IPS-20b (cell line): ENCODE results near the gene RFPL2.
"Not testable (repeated sequence)": the region's sequence is repeated elsewhere in the genome, so short reads cannot be mapped to it uniquely, and the experiment has no call there.

Source experiments
- H3K27ac ChIP-seq: one replicate; pipeline ENCODE4 v1.5.1; 2013; ENCODE audit warnings: low read length
- H3K27me3 ChIP-seq: 2 replicates; pipeline ENCODE4 v1.6.1; 2013; ENCODE audit warnings: mild to moderate bottlenecking, low read length, inconsistent platforms; ENCODE audit not compliant: insufficient read depth
- H3K36me3 ChIP-seq: 2 replicates; pipeline ENCODE4 v1.6.1; 2013; ENCODE audit warnings: low read depth, mild to moderate bottlenecking, inconsistent platforms, low read length, moderate library complexity; ENCODE audit not compliant: insufficient read depth
- H3K4me1 ChIP-seq: 2 replicates; pipeline ENCODE4 v1.6.1; 2013; ENCODE audit warnings: mild to moderate bottlenecking, control low read depth, inconsistent platforms, low read length, moderate library complexity; ENCODE audit not compliant: insufficient read depth
- H3K4me3 ChIP-seq: 2 replicates; pipeline ENCODE4 v1.5.1; 2013; ENCODE audit warnings: mild to moderate bottlenecking, low read length, inconsistent platforms
- H3K9ac ChIP-seq: 2 replicates; pipeline ENCODE4 v1.6.1; 2013; ENCODE audit warnings: low read depth, mild to moderate bottlenecking, inconsistent platforms, low read length, moderate library complexity
- H3K9me3 ChIP-seq: 2 replicates; pipeline ENCODE4 v1.6.1; 2013; ENCODE audit warnings: mild to moderate bottlenecking, low read depth, low read length, inconsistent platforms; ENCODE audit not compliant: insufficient read depth

The RFPL2 gene

DNA sequence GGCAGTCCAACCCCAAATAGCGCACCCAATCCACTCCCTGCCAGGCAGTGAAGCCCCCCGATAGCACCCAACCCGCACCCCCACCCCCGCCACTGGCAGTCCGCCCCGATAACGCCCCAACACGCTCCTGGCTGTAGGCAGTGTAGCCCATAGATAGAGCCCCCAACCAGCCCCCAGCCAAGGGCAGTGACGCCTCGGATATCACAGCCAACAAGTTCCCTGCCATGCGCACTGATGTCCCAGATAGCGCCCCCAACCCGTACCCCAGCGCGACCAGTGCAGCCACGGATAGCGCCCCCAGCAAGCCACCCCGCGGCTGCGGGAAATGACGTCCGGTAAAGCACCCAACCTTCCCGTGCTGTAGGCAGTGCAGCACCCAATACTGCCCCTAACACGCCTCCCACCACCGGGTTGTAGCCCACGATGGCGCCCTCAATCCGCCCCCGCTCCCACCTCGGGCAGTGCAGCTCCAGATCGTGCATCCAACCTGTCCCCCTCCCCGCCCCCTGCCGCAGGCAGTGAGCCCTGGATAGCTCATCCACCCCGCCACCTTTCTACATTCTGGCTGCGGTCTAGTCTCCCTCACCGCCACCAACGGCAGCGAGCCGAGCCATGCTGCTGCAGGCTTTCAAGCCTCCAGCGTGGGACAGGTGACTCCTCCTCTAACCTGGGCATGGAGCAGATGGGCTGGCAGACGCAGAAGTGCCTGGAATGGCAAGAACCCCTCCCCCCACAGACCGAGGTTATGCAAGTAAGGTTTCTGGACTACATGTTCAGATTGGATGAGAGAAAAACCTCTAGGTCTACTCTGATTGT lies 625 bp downstream of the RFPL2 start:
- H3K27ac ChIP-seq = no peak overlapping the region
- H3K4me1 ChIP-seq = peaks cover 4% of the 10 kb centered on the region; the same call in 1 of the 2 replicates
- H3K4me3 ChIP-seq = peak overlapping the region; percentile 73
- no peaks in the 10 kb centered on the region for H3K9me3 ChIP-seq
- H3K27me3 ChIP-seq = peaks cover 56% of the 10 kb centered on the region
- H3K9ac ChIP-seq = no peak overlapping the region; the same call in 1 of the 2 replicates
- no peaks in the 10 kb centered on the region for H3K36me3 ChIP-seq

DNA sequence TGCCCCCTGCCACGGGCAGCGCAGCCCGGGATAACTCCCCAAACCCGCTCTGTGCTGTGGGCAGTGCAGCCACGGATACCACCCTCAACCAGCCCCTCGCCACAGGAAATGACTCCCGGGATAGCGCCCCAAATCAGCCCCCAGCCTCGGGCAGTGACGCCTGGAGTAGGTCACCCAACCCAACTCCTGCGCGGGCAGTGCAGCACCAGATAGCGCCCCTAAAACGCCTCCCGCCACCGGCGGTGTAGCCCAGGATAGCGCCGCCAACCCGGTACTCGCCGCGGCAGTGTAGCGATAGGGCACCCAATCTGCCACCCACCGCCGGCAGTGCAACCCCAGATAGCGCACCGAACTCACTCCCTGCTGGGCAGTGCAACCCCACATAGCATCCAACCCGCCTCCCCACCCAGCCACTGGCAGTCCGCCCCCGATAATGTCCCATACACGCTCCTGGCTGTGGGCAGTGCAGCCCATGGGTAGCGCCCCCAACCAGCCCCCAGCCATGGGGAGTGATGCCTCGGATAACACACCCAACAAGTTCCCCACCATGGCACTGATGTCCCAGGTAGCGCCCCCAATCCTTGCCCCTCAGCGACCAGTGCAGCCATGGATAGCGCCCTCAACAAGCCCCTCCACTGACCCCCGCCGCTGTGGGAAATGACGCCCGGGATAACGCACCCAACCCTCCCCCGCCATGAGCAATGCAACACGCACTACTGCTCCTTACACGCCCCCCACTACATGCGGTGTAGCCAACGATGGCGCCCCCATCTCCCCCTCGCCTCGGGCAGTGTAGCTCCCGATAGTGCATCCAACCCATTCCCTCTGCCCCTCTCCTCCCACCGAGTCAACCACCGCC lies 1.5 kb downstream of the RFPL2 start:
- H3K27ac ChIP-seq = no peak overlapping the region
- peaks cover 4% of the 10 kb centered on the region; the same call in 1 of the 2 replicates for H3K4me1 ChIP-seq
- no peaks in the 10 kb centered on the region for H3K9me3 ChIP-seq
- peaks cover 56% of the 10 kb centered on the region for H3K27me3 ChIP-seq
- no peaks in the 10 kb centered on the region for H3K36me3 ChIP-seq
- H3K4me3 ChIP-seq = peak overlapping the region; percentile 73; the same call in 1 of the 2 replicates
- no peak overlapping the region for H3K9ac ChIP-seq

- peaks cover 56% of the 10 kb centered on the region for H3K27me3 ChIP-seq
- no peak overlapping the region for H3K27ac ChIP-seq
Observed at GRCh38 chr22:32202539-32203180, 2.2 kb downstream of the RFPL2 start.

DNA sequence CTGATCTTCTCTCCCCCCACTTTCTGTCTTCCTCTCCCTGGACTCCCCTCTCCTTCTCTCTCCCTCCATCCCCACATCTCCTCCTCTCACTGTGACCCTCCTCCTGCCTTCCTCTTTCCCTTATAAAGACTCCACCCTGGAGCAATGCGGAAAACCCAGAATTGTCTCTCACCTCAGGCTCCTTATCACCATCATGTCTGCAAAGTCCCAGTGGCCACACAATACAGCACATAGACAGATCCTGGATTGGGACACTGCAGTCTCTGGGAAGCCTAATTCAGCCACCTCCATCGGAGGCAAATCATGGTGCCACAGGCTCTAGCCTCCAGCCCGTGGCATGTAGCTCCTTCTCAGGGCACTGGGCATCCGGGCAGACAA lies 2.7 kb downstream of the RFPL2 start:
- Histone ChIP-seq H3K27ac (no peak overlapping the region), H3K9me3 (no peaks in the 10 kb centered on the region), H3K4me1 (peaks cover 4% of the 10 kb centered on the region; the same call in 1 of the 2 replicates), H3K9ac (no peak overlapping the region), H3K27me3 (peaks cover 56% of the 10 kb centered on the region), H3K36me3 (no peaks in the 10 kb centered on the region), H3K4me3 (no peak overlapping the region)

More at GRCh38 chr22:32202539-32203180, 2.2 kb downstream of the RFPL2 start:
- Histone ChIP-seq H3K4me1 (peaks cover 4% of the 10 kb centered on the region; the same call in 1 of the 2 replicates), H3K4me3 (peak overlapping the region; percentile 34; the same call in 1 of the 2 replicates), H3K36me3 (no peaks in the 10 kb centered on the region), H3K9ac (no peak overlapping the region), H3K9me3 (no peaks in the 10 kb centered on the region)

- Histone ChIP-seq H3K27ac (no peak overlapping the region), H3K27me3 (peaks cover 53% of the 10 kb centered on the region), H3K9ac (no peak overlapping the region), H3K9me3 (no peaks in the 10 kb centered on the region), H3K4me3 (no peak overlapping the region), H3K36me3 (no peaks in the 10 kb centered on the region), H3K4me1 (peaks cover 4% of the 10 kb centered on the region; the same call in 1 of the 2 replicates)
Observed at GRCh38 chr22:32200752-32201151, 4.1 kb downstream of the RFPL2 start.

DNA sequence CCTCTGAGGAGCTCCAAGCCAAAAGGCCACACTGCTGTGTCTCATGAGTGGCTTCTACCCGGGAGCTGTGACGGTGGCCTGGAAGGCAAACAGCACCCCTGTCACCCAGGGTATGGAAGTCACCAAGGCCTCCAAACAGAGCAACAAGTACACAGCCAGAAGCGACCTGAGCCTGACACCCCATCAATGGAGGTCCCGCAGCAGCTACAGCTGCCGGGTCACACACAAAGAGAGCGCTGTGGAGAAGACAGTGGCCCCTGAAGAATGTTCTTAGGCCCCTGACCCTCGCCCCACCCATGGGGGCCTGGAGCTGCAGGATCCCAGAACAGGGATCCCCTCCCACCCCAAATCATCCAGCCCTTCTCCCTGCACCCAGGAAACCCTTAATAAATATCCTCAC lies 4.9 kb downstream of the RFPL2 start:
- Histone ChIP-seq H3K27me3 (peaks cover 46% of the 10 kb centered on the region), H3K36me3 (no peaks in the 10 kb centered on the region), H3K27ac (no peak overlapping the region), H3K9ac (no peak overlapping the region), H3K4me3 (no peak overlapping the region), H3K4me1 (peaks cover 4% of the 10 kb centered on the region; the same call in 1 of the 2 replicates), H3K9me3 (no peaks in the 10 kb centered on the region)

- Histone ChIP-seq H3K27ac (no peak overlapping the region), H3K4me1 (no peaks in the 10 kb centered on the region)
Observed at GRCh38 chr22:32199341-32199740, 5.5 kb downstream of the RFPL2 start.

DNA sequence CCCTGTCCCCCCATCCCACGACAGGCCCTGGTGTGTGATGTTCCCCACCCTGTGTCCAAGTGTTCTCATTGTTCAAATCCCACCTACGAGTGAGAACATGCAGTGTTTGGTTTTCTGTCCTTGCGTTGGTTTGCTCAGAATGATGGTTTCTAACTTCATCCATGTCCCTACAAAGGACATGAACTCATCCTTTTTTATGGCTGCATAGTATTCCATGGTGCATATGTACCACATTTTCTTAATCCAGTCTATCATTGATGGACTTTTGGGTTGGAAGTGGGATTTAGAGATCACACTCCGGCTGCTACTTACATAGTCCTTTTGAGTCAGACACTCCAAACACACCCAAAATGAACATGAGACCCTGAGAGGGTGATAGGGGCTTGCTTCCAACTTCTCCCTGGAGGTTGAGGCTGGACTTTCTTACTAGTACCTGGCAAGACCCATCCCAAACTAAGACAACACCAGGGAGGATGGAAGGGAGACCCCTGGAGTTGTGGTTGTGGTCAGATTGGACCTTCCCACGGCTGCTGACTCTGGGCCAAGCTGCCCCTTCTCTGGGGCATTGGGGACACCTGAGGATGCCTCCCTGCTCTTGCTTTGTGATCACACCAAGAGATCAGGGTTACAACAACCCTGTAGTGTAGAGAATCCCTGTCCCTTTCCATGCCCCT lies 7.2 kb downstream of the RFPL2 start:
- H3K36me3 ChIP-seq, H3K27ac ChIP-seq, H3K9ac ChIP-seq, H3K4me1 ChIP-seq, H3K4me3 ChIP-seq, H3K9me3 ChIP-seq: not testable (repeated sequence)
- peaks cover 24% of the 10 kb centered on the region for H3K27me3 ChIP-seq

More at GRCh38 chr22:32199341-32199740, 5.5 kb downstream of the RFPL2 start:
- no peak overlapping the region for H3K4me3 ChIP-seq
- H3K9ac ChIP-seq = no peak overlapping the region
- H3K36me3 ChIP-seq = no peaks in the 10 kb centered on the region
- H3K9me3 ChIP-seq = no peaks in the 10 kb centered on the region
- H3K27me3 ChIP-seq = peaks cover 40% of the 10 kb centered on the region

GRCh38 chr22:32195900-32196299 lies 9.0 kb downstream of the RFPL2 start:
- H3K9me3 ChIP-seq, H3K4me3 ChIP-seq, H3K27me3 ChIP-seq, H3K9ac ChIP-seq, H3K4me1 ChIP-seq, H3K36me3 ChIP-seq, H3K27ac ChIP-seq: not testable (repeated sequence)

DNA sequence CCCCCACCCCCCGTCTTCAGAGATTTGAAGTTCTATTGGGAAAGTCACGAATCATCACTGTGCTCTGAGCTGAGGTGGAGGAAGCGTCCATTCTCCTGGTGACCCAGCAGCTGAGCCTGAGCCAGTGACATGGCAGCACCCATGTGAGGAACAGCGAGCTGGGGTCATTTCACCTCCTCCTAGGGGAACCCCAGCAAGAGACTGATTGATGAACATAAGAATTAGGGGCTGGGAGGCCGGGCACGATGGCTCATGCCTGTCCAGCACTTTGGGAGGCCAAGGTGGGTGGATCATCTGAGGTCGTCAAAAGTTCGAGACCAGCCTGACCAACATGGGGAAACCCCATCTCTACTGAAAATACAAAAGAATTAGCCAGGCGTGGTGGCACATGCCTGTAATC lies 11.5 kb downstream of the RFPL2 start:
- H3K9me3 ChIP-seq, H3K27me3 ChIP-seq, H3K27ac ChIP-seq, H3K9ac ChIP-seq, H3K36me3 ChIP-seq, H3K4me3 ChIP-seq, H3K4me1 ChIP-seq: not testable (repeated sequence)

DNA sequence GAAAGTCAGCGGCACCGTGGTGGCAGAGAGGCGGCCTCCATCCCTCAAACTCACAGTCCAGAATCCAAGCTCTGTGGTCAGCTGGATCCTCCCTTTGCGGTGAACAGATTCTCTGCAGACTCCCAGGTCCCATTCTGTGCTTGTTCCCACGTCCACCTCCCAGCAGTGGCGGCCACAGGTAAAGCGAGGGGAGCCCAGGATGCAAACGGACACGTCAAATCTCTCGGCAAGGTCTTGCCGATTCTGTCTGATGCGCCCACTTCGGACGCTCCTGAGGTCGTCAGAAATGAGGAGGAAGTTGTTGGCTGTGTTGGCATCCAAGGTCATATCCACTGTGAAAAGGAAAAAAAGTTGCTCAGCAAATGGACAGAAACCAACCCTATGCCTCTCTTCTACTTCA lies 13.9 kb downstream of the RFPL2 start:
- not testable (repeated sequence) for H3K4me1 ChIP-seq, H3K9ac ChIP-seq, H3K36me3 ChIP-seq, H3K9me3 ChIP-seq, H3K4me3 ChIP-seq, H3K27ac ChIP-seq, H3K27me3 ChIP-seq
